K562 (cell line): ENCODE results near the gene NFATC2. TPM values are rescaled to one million over a fixed set of nuclear protein-coding genes. Genes with fewer than 3 reads are reported as not detected.
A peak's percentile ranks its signal among the peaks of the same experiment; 100 is the strongest.

Experiments
- ATAC-seq: fragments of 200-7000 bp; cut with Tn5 transposase; 3 replicates; pipeline ENCODE4 v1.9.1; 2020; ENCODE audit warnings: moderate library complexity
- BruUV-seq: library from RNA; stranded (reverse); fragments of 400-500 nt; replicated peaks from 2 replicates; lab custom pipeline; 2021; lab: Mats Ljungman, UMichigan
- CTCF ChIA-PET: fragments of 300-600 bp; formaldehyde crosslinking; extraction: SDS; loops from one replicate; lab custom pipeline; 2021; ENCODE audit warnings: low intra/inter-chr PET ratio; lab: Yijun Ruan, JAX
- POLR2A ChIA-PET: fragments of 300-600, 350-650 bp; sonication (Branson Sonifier 250); formaldehyde crosslinking; extraction: SDS; loops from one replicate; lab custom pipeline; 2021; ENCODE audit warnings: antibody characterized with exemption, inconsistent platforms; lab: Yijun Ruan, JAX
- DNase-seq, 4 experiments: peaks; one replicate each; pipeline versions ENCODE4 v3.0.0 to v3.0.0-alpha.2; 2011 to 2018; ENCODE audit warnings: low spot score in 3 of 4, mixed read lengths in 3 of 4; ENCODE audit errors: extremely low read depth in 1 of 4
- FAIRE-seq: peaks from 2 replicates; lab custom pipeline; 2011; peaks lifted over from hg19 to GRCh38; lab: Jason Lieb, UNC
- H2AFZ ChIP-seq: 2 replicates; pipeline ENCODE4 v1.6.0; 2011; ENCODE audit warnings: low read depth, low read length, control low read depth, inconsistent platforms
- H3K27ac ChIP-seq: fragments of 200-600 bp; 3 replicates; pipeline ENCODE4 v1.8.0; 2011; ENCODE audit warnings: low read depth, mild to moderate bottlenecking, control low read depth, inconsistent platforms, low read length, moderate library complexity, mixed read lengths; ENCODE audit errors: extremely low read depth
- H3K27me3 ChIP-seq, 2 experiments: fragments of 300-600 bp in 1 of 2; 2 replicates in 1 of 2; 3 replicates in 1 of 2; pipeline versions ENCODE4 v1.6.0 to v1.8.0; 2011; ENCODE audit warnings: inconsistent platforms in 2 of 2, low read length in 2 of 2, mild to moderate bottlenecking in 1 of 2, mixed read lengths in 1 of 2, moderate library complexity in 1 of 2; ENCODE audit not compliant: control insufficient read depth in 2 of 2, insufficient read depth in 2 of 2
- H3K36me3 ChIP-seq: fragments of 300-600 bp; 3 replicates; pipeline ENCODE4 v1.8.0; 2011; ENCODE audit warnings: mild to moderate bottlenecking, low read length, inconsistent platforms; ENCODE audit not compliant: control insufficient read depth, insufficient read depth
- H3K4me1 ChIP-seq, 2 experiments: fragments of 200-600 bp in 1 of 2; replicated peaks in 1 of 2; 2 replicates in 1 of 2; 3 replicates in 1 of 2; pipeline versions ENCODE4 v1.5.1 to v1.8.0; 2011; ENCODE audit warnings: inconsistent platforms in 2 of 2, low read length in 2 of 2, mild to moderate bottlenecking in 1 of 2, mixed read lengths in 1 of 2, moderate library complexity in 1 of 2; ENCODE audit not compliant: control insufficient read depth in 2 of 2, insufficient read depth in 2 of 2
- H3K4me2 ChIP-seq: 2 replicates; pipeline ENCODE4 v1.6.1; 2011; ENCODE audit warnings: low read length, control low read depth, inconsistent platforms, mixed read lengths; ENCODE audit not compliant: insufficient read depth
- H3K4me3 ChIP-seq: fragments of 200-600 bp; sonication (generic), shearing (Covaris generic); 2 replicates; pipeline ENCODE4 v1.5.1; 2016; ENCODE audit warnings: control low read depth, inconsistent platforms
- H3K79me2 ChIP-seq: fragments of 200-600 bp; 3 replicates; pipeline ENCODE4 v1.8.0; 2011; ENCODE audit warnings: low read length, inconsistent platforms; ENCODE audit not compliant: control insufficient read depth, insufficient read depth
- H3K9ac ChIP-seq, 2 experiments: 2 replicates each; pipeline versions ENCODE4 v1.6.0 to v1.6.1; 2011; ENCODE audit warnings: low read depth in 2 of 2, low read length in 2 of 2, control low read depth in 1 of 2, inconsistent platforms in 1 of 2, mild to moderate bottlenecking in 1 of 2, mixed read lengths in 1 of 2; ENCODE audit not compliant: insufficient read depth in 1 of 2
- H3K9me1 ChIP-seq: one replicate; pipeline ENCODE4 v1.6.0; 2011; ENCODE audit warnings: inconsistent platforms, mild to moderate bottlenecking, low read length, moderate library complexity; ENCODE audit not compliant: control insufficient read depth, insufficient read depth
- H3K9me3 ChIP-seq: replicated peaks from 2 replicates; pipeline ENCODE4 v1.5.1; 2011; ENCODE audit warnings: low read depth, low read length, inconsistent platforms; ENCODE audit not compliant: control insufficient read depth, insufficient read depth
- H4K20me1 ChIP-seq: replicated peaks from 2 replicates; pipeline ENCODE4 v1.6.1; 2011; ENCODE audit warnings: low read length, inconsistent platforms, mixed read lengths; ENCODE audit not compliant: control insufficient read depth, insufficient read depth
- CREM ChIP-seq: IDR thresholded peaks from 2 replicates; pipeline ENCODE4 v1.6.1; 2014; ENCODE audit warnings: antibody characterized with exemption, low read depth
- NELFE ChIP-seq: IDR thresholded peaks from 2 replicates; pipeline ENCODE4 v1.6.1; 2011; ENCODE audit warnings: mild to moderate bottlenecking; ENCODE audit not compliant: insufficient read depth, insufficient read length
- PHB ChIP-seq: fragments of 250-450 bp; sonication (Bioruptor Pico); IDR thresholded peaks from 2 replicates; pipeline ENCODE4 v1.5.0; 2021
- RUNX1 ChIP-seq: sonication (generic); IDR thresholded peaks from 2 replicates; pipeline ENCODE4 v1.6.1; 2016; ENCODE audit warnings: antibody characterized with exemption, low read depth
- SMAD4 ChIP-seq: fragments of 250-450 bp; sonication (Bioruptor Pico); conservative IDR thresholded peaks from 2 replicates; pipeline ENCODE4 v1.8.0; 2021; ENCODE audit warnings: inconsistent platforms, mild to moderate bottlenecking, moderate library complexity
- TAF15 ChIP-seq: fragments of 200-400 bp; formaldehyde crosslinking; IDR thresholded peaks from 2 replicates; pipeline ENCODE4 v1.6.1; 2017; ENCODE audit warnings: mild to moderate bottlenecking, low read depth, low read length, moderate library complexity
- ZFP36 ChIP-seq: fragments of 150-350 bp; IDR thresholded peaks from 2 replicates; pipeline ENCODE4 v1.6.1; 2018; ENCODE audit warnings: low read length, low read depth; ENCODE audit not compliant: partially characterized antibody
- ZNF23 ChIP-seq: fragments of 250-450 bp; sonication (Bioruptor Pico); IDR thresholded peaks from 2 replicates; pipeline ENCODE4 v1.4.0; 2020; ENCODE audit warnings: mild to moderate bottlenecking
- WGBS: fragments of 100-300 bp; shearing (Covaris generic); methylation state at CpG from one replicate; pipeline ENCODE4 v1.1.6; 2016; ENCODE audit warnings: low coverage, mixed read lengths; ENCODE audit not compliant: insufficient coverage; ENCODE audit errors: missing lambda C conversion rate; 5-methylcytosine and 5-hydroxymethylcytosine counted together
- in situ Hi-C: fragments of 300-500 bp; cut with MboI; formaldehyde crosslinking; loops from 4 replicates; pipeline ENCODE4 v1.15.0; 2018; ENCODE audit warnings: inconsistent platforms, mixed read lengths
- intact Hi-C: fragments of 100-400 bp; cut with micrococcal nuclease; formaldehyde crosslinking; loops from 2 replicates; pipeline ENCODE4 v1.14.2; 2022
- polyA plus RNA-seq, 8 experiments: library from polyadenylated mRNA; depleted of rRNA in 4 of 8; stranded (reverse) in 5 of 8; unstranded in 3 of 8; fragments of >200 nt; fragmentation: Nextera tagmentation in 2 of 8; fragmentation: Illumina TruSeq in 1 of 8; extraction: Ambion mirVana in 2 of 8; extraction: Trizol in 1 of 8; gene quantifications; 2 replicates each; pipeline versions ENCODE4 v1.2.1 to v1.2.3, GENCODE V29; 2011 to 2014; ENCODE audit warnings: inconsistent platforms in 1 of 8, missing spikeins in 1 of 8
- total RNA-seq, 7 experiments: library from RNA; depleted of rRNA in 6 of 7; stranded (reverse); fragments of >200 nt in 6 of 7; fragmentation: Illumina TruSeq in 2 of 7; extraction: Trizol in 2 of 7; gene quantifications; 2 replicates each; pipeline versions ENCODE4 v1.2.1 to v1.2.3, GENCODE V29; 2011 to 2021; ENCODE audit warnings: low replicate concordance in 1 of 7
- TF ChIP-seq, protein P1 (sequence below): fragments of 450-650 bp; IDR thresholded peaks from 2 replicates; pipeline ENCODE4 v1.6.1; 2017; ENCODE audit warnings: antibody characterized with exemption, mild to moderate bottlenecking
- TF ChIP-seq, protein P2 (sequence below): fragments of 450-650 bp; IDR thresholded peaks from one replicate; pipeline ENCODE4 v1.6.1; 2018; ENCODE audit warnings: mild to moderate bottlenecking, moderate library complexity; ENCODE audit not compliant: partially characterized antibody

The NFATC2 gene
- total and polyA plus RNA-seq, 9 of the 15 experiments (the other 6 are each of a cell fraction or from before 2014, with no cell fraction given): 1.9 to 11.2 (median 3.0) TPM

DNA sequence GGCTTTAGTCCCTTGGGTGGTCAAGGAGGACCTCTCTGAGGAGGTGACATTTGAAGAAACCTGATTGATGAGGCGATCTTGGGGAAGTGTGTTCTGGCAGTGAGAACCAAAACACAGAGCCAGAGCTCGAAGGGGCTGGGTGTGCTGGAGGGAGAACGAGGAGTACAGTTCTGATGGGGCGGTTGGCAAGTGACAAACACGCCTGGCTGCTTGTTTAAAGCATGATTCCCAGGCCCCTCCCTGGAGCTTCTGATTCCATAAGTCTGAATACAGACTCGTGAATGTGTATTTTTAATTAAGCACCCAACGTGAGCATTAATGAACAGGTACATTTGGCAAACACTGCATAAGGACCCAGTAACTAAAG, 886 bp upstream of the NFATC2 start:
- no peaks in the 10 kb centered on the region for H3K9me1 ChIP-seq
- no peak overlapping the region for H3K4me3 ChIP-seq
- CTCF ChIA-PET: no interaction called here
- peaks cover 6% of the 10 kb centered on the region; the same call in 1 of the 2 replicates for H4K20me1 ChIP-seq
- peaks cover 35% of the 10 kb centered on the region for H3K79me2 ChIP-seq
- H3K9ac ChIP-seq: no peak overlapping the region
- H3K4me1 ChIP-seq: peaks cover 22 to 26% of the 10 kb centered on the region in 2 experiments; a peak in 4 of 5 replicates
- H3K27ac ChIP-seq: no peak overlapping the region
- intact Hi-C loops (no loop called here), in situ Hi-C loops (no loop called here)
- no peaks in the 10 kb centered on the region for H3K9me3 ChIP-seq
- no TSS peak for BruUV-seq
- DNase-seq (no peak), FAIRE-seq (no peak), ATAC-seq (no peak)
- no peak overlapping the region; the same call in 1 of the 2 replicates for H2AFZ ChIP-seq
- POLR2A ChIA-PET: interaction anchor here (0.6 to 2.1 kb wide), 4 partner anchors 11 to 415 kb away, joined by 3 to 6 read pairs (median 3); no protein-coding TSS in a partner anchor
- H3K4me2 ChIP-seq: no peak overlapping the region
- TF ChIP-seq TAF15 (no peak), ZFP36 (peak; percentile 49), PHB (CRISPR knock-in tag) (no peak)
- 59% methylated on average over 7 of the region's 7 CpGs for WGBS
- peaks cover 12% of the 10 kb centered on the region for H3K36me3 ChIP-seq
- peaks cover 8 to 15% of the 10 kb centered on the region in 2 experiments for H3K27me3 ChIP-seq

DNA sequence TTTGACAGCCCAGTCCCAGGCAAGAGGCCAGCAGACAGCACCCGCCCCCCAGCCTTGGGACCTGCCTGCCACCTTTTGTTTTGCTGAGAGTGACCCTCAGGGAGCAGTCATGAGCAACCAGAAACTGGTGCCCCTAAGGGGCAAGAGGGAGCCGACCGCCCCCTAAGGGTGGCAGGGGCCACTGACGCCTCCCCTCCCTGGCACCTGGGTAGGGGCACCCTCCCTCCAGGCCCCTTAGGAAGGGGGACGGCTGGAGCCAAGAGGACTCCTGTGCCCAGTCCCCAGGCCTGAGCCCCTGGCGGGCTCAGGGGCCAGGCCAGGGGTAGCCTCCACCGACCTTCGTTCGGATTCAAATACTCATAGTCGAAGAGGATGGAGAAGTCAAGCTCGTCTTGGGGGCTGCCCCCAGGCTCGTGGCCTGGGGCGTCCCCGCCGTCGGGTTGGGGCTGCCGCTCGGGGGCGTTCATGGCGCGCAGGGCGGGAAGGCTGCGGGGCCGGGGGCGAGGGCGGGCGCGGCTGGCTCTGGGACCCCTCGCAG, 417 bp downstream of the NFATC2 start:
- 0% methylated on average over 11 of the region's 29 CpGs for WGBS
- no peaks in the 10 kb centered on the region for H3K9me3 ChIP-seq
- BruUV-seq: no TSS peak
- peaks cover 10% of the 10 kb centered on the region; the same call in 1 of the 2 replicates for H4K20me1 ChIP-seq
- ChIA-PET CTCF (no interaction called here), POLR2A (interaction anchor here (0.6 to 2.1 kb wide), 4 partner anchors 10 to 54 kb away, joined by 3 to 6 read pairs (median 4); no protein-coding TSS in a partner anchor)
- H3K4me1 ChIP-seq: peaks cover 26 to 30% of the 10 kb centered on the region in 2 experiments; a peak in 4 of 5 replicates
- peaks cover 48% of the 10 kb centered on the region for H3K79me2 ChIP-seq
- no peaks in the 10 kb centered on the region for H3K9me1 ChIP-seq
- peak in 3 of 4 experiments; percentile 52 to 59 (median 56) for DNase-seq
- H3K4me2 ChIP-seq: peak overlapping the region; percentile 84
- in situ Hi-C loops: no loop called here
- peak overlapping the region; percentile 60 for H2AFZ ChIP-seq
- ATAC-seq: peak; percentile 63
- H3K27me3 ChIP-seq: peaks cover 4 to 15% of the 10 kb centered on the region in 2 experiments; a peak in 4 of 5 replicates
- intact Hi-C loops: no loop called here
- H3K9ac ChIP-seq: peak overlapping the region; percentile 69 to 91
- H3K4me3 ChIP-seq: peak overlapping the region; percentile 72
- no peak for FAIRE-seq
- peaks cover 18% of the 10 kb centered on the region for H3K36me3 ChIP-seq
- H3K27ac ChIP-seq: peak overlapping the region; percentile 76
- TF ChIP-seq ZNF23 (CRISPR knock-in tag) (no peak), NELFE (no peak), CREM (0 out of 2 replicates have a peak, but pooled peaks have one; percentile 8), SMAD4 (CRISPR knock-in tag) (no peak), RUNX1 (no peak)
- TF ChIP-seq, protein P1, sequence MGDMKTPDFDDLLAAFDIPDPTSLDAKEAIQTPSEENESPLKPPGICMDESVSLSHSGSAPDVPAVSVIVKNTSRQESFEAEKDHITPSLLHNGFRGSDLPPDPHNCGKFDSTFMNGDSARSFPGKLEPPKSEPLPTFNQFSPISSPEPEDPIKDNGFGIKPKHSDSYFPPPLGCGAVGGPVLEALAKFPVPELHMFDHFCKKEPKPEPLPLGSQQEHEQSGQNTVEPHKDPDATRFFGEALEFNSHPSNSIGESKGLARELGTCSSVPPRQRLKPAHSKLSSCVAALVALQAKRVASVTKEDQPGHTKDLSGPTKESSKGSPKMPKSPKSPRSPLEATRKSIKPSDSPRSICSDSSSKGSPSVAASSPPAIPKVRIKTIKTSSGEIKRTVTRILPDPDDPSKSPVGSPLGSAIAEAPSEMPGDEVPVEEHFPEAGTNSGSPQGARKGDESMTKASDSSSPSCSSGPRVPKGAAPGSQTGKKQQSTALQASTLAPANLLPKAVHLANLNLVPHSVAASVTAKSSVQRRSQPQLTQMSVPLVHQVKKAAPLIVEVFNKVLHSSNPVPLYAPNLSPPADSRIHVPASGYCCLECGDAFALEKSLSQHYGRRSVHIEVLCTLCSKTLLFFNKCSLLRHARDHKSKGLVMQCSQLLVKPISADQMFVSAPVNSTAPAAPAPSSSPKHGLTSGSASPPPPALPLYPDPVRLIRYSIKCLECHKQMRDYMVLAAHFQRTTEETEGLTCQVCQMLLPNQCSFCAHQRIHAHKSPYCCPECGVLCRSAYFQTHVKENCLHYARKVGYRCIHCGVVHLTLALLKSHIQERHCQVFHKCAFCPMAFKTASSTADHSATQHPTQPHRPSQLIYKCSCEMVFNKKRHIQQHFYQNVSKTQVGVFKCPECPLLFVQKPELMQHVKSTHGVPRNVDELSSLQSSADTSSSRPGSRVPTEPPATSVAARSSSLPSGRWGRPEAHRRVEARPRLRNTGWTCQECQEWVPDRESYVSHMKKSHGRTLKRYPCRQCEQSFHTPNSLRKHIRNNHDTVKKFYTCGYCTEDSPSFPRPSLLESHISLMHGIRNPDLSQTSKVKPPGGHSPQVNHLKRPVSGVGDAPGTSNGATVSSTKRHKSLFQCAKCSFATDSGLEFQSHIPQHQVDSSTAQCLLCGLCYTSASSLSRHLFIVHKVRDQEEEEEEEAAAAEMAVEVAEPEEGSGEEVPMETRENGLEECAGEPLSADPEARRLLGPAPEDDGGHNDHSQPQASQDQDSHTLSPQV: 0 out of 2 replicates have a peak, but pooled peaks have one; percentile 15
- TF ChIP-seq, protein P2, sequence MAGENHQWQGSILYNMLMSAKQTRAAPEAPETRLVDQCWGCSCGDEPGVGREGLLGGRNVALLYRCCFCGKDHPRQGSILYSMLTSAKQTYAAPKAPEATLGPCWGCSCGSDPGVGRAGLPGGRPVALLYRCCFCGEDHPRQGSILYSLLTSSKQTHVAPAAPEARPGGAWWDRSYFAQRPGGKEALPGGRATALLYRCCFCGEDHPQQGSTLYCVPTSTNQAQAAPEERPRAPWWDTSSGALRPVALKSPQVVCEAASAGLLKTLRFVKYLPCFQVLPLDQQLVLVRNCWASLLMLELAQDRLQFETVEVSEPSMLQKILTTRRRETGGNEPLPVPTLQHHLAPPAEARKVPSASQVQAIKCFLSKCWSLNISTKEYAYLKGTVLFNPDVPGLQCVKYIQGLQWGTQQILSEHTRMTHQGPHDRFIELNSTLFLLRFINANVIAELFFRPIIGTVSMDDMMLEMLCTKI: no peak
